Measurements from ENCODE around the gene CORO1C.
A peak's percentile ranks its signal among the peaks of the same experiment; 100 is the strongest.
"Not testable (repeated sequence)": the region's sequence is repeated elsewhere in the genome, so short reads cannot be mapped to it uniquely, and the experiment has no call there.

Gene CORO1C

GRCh38 chr12:108633081-108633533, 98.2 kb downstream of the CORO1C start:
- DNase-seq = no peak

- not testable (repeated sequence) for DNase-seq
Observed at GRCh38 chr12:108631261-108631660, 100.1 kb downstream of the CORO1C start.

GRCh38 chr12:108630481-108631207, 100.7 kb downstream of the CORO1C start:
- no peak for DNase-seq

GRCh38 chr12:108629824-108630476, 101.4 kb downstream of the CORO1C start:
- DNase-seq = no peak

GRCh38 chr12:108629151-108629550, 102.2 kb downstream of the CORO1C start:
- DNase-seq = no peak

GRCh38 chr12:108627134-108627920, 104.0 kb downstream of the CORO1C start:
- no peak for DNase-seq

- DNase-seq = no peak
Observed at GRCh38 chr12:108625228-108625627, 106.1 kb downstream of the CORO1C start.

GRCh38 chr12:108623577-108623976, 107.7 kb downstream of the CORO1C start:
- DNase-seq = no peak

- no peak for DNase-seq
Observed at GRCh38 chr12:108622921-108623514, 108.3 kb downstream of the CORO1C start.

- DNase-seq = no peak
Observed at GRCh38 chr12:108622421-108622820, 108.9 kb downstream of the CORO1C start.

GRCh38 chr12:108621161-108621560, 110.2 kb downstream of the CORO1C start:
- DNase-seq = no peak

- no peak for DNase-seq
Observed at GRCh38 chr12:108620236-108620879, 111.0 kb downstream of the CORO1C start.

- no peak for DNase-seq
Observed at GRCh38 chr12:108619369-108620160, 111.8 kb downstream of the CORO1C start.

GRCh38 chr12:108618953-108619274, 112.4 kb downstream of the CORO1C start:
- DNase-seq = not testable (repeated sequence)

GRCh38 chr12:108618079-108618952, 113.0 kb downstream of the CORO1C start:
- peak; percentile 79 for DNase-seq

GRCh38 chr12:108616941-108617858, 114.1 kb downstream of the CORO1C start:
- peak; percentile 39 for DNase-seq

GRCh38 chr12:108616359-108616758, 115.0 kb downstream of the CORO1C start:
- no peak for DNase-seq

GRCh38 chr12:108615918-108616317, 115.4 kb downstream of the CORO1C start:
- DNase-seq = no peak

- no peak for DNase-seq
Observed at GRCh38 chr12:108614639-108615038, 116.7 kb downstream of the CORO1C start.

- no peak for DNase-seq
Observed at GRCh38 chr12:108614041-108614440, 117.3 kb downstream of the CORO1C start.
